HepG2 (cell line): ENCODE results near the gene FCHSD1. TPM values are rescaled to one million over a fixed set of nuclear protein-coding genes. Genes with fewer than 3 reads are reported as not detected.

ENCODE experiments used
- ESRRA ChIP-seq: sonication (generic); formaldehyde crosslinking; IDR thresholded peaks from 2 replicates; pipeline ENCODE4 v1.5.1; 2020; ENCODE audit warnings: mild to moderate bottlenecking, low read depth, missing genetic modification reagents
- FOSL2 ChIP-seq: sonication (generic); formaldehyde crosslinking; IDR thresholded peaks from 2 replicates; pipeline ENCODE4 v1.4.0; 2020; ENCODE audit warnings: missing genetic modification reagents
- HMG20B ChIP-seq: conservative IDR thresholded peaks from 2 replicates; pipeline ENCODE4 v1.6.1; 2016; ENCODE audit warnings: missing genetic modification reagents, missing compliant biosample characterization
- KLF11 ChIP-seq: IDR thresholded peaks from 2 replicates; pipeline ENCODE4 v1.6.1; 2016; ENCODE audit warnings: missing compliant biosample characterization
- KLF15 ChIP-seq: sonication (generic); formaldehyde crosslinking; IDR thresholded peaks from 2 replicates; pipeline ENCODE4 v1.8.1; 2023; ENCODE audit warnings: borderline replicate concordance, mild to moderate bottlenecking, inconsistent platforms, missing genetic modification reagents, mixed read lengths
- KMT2A ChIP-seq: sonication (generic); formaldehyde crosslinking; IDR thresholded peaks from 2 replicates; pipeline ENCODE4 v1.4.0; 2020; ENCODE audit warnings: missing genetic modification reagents
- MIER2 ChIP-seq: IDR thresholded peaks from 2 replicates; pipeline ENCODE4 v1.6.1; 2016; ENCODE audit warnings: missing biosample characterization, missing genetic modification reagents
- RFX1 ChIP-seq: fragments of 450-650 bp; IDR thresholded peaks from 2 replicates; pipeline ENCODE4 v1.6.1; 2017
- ZBTB38 ChIP-seq: sonication (generic); formaldehyde crosslinking; IDR thresholded peaks from 2 replicates; pipeline ENCODE4 v1.5.1; 2020; ENCODE audit warnings: mild to moderate bottlenecking, missing genetic modification reagents
- ZHX2 ChIP-seq, 2 experiments: sonication (generic) in 1 of 2; formaldehyde crosslinking in 1 of 2; IDR thresholded peaks; 2 replicates each; pipeline versions ENCODE4 v1.6.1 to v1.9.0; 2014 to 2022; ENCODE audit warnings: antibody characterized with exemption in 1 of 2, borderline replicate concordance in 1 of 2, inconsistent platforms in 1 of 2, low read depth in 1 of 2, missing genetic modification reagents in 1 of 2
- ZNF235 ChIP-seq: sonication (generic); formaldehyde crosslinking; IDR thresholded peaks from 2 replicates; pipeline ENCODE4 v1.8.1; 2023; ENCODE audit warnings: mild to moderate bottlenecking, missing genetic modification reagents, borderline replicate concordance
- ZNF446 ChIP-seq: sonication (generic); formaldehyde crosslinking; IDR thresholded peaks from 2 replicates; pipeline ENCODE4 v1.5.0; 2020; ENCODE audit warnings: mild to moderate bottlenecking, missing genetic modification reagents
- ZNF672 ChIP-seq: sonication (generic); formaldehyde crosslinking; IDR thresholded peaks from 2 replicates; pipeline ENCODE4 v1.8.1; 2022; ENCODE audit warnings: missing genetic modification reagents
- ZNF740 ChIP-seq: sonication (generic); formaldehyde crosslinking; IDR thresholded peaks from 2 replicates; pipeline ENCODE4 v1.4.0; 2020; ENCODE audit warnings: missing genetic modification reagents
- ZNF784 ChIP-seq: sonication (generic); formaldehyde crosslinking; IDR thresholded peaks from 2 replicates; pipeline ENCODE4 v1.5.1; 2020; ENCODE audit warnings: missing genetic modification reagents, mild to moderate bottlenecking, borderline replicate concordance
- polyA plus RNA-seq, 8 experiments: library from polyadenylated mRNA; depleted of rRNA in 3 of 8; stranded (reverse) in 7 of 8; unstranded in 1 of 8; fragments of >200 nt; fragmentation: Illumina TruSeq in 4 of 8; extraction: Trizol in 4 of 8; gene quantifications; 2 replicates each; pipeline versions ENCODE4 v1.2.1 to v1.2.3, GENCODE V29; 2011 to 2016; ENCODE audit warnings: low read depth in 4 of 8, missing spikeins in 1 of 8, mixed read lengths in 1 of 8; ENCODE audit not compliant: insufficient read depth in 1 of 8
- total RNA-seq, 5 experiments: library from RNA; depleted of rRNA; stranded (reverse); fragments of >200 nt; fragmentation: Illumina TruSeq; extraction: Trizol; gene quantifications; 2 replicates each; pipeline ENCODE4 v1.2.3, GENCODE V29; 2016; ENCODE audit warnings: low read depth in 1 of 5
- TF ChIP-seq, protein P1 (sequence below): sonication (generic); formaldehyde crosslinking; IDR thresholded peaks from 2 replicates; pipeline ENCODE4 v1.4.0; 2020; ENCODE audit warnings: missing genetic modification reagents
- TF ChIP-seq, protein P2 (sequence below): sonication (generic); IDR thresholded peaks from 2 replicates; pipeline ENCODE4 v1.6.1; 2016; ENCODE audit warnings: low read depth, borderline replicate concordance
- TF ChIP-seq, protein P3 (sequence below), 2 experiments: fragments of 450-650 bp in 1 of 2; sonication (generic) in 1 of 2; formaldehyde crosslinking; IDR thresholded peaks; 2 replicates each; pipeline versions ENCODE4 v1.5.0 to v1.8.0; 2020 to 2022; ENCODE audit warnings: mild to moderate bottlenecking in 1 of 2, missing genetic modification reagents in 1 of 2

The FCHSD1 gene
- total and polyA plus RNA-seq, 2 of the 13 experiments (the other 11 are each of a cell fraction or from before 2014, with no cell fraction given), result 5.5 to 15.4 TPM

GRCh38 chr5:141637123-141637766 lies 14.0 kb downstream of the FCHSD1 start (continued):
- TF ChIP-seq ZBTB38 (no peak), KLF11 (CRISPR knock-in tag) (no peak), KMT2A (0 out of 2 replicates have a peak, but pooled peaks have one; percentile 29), ZNF784 (CRISPR knock-in tag) (0 out of 2 replicates have a peak, but pooled peaks have one; percentile 48), ZHX2 (IDR thresholded peaks at IDR 0.05; ENCODE audit: low read depth) (no peak), ZHX2 (CRISPR knock-in tag; IDR thresholded peaks at IDR 0.05; ENCODE audit: borderline replicate concordance) (no peak), RFX1 (no peak), ZNF672 (CRISPR knock-in tag) (0 out of 2 replicates have a peak, but pooled peaks have one; percentile 55), ZNF235 (peak; percentile 67; the same call in 1 of the 2 replicates), FOSL2 (peak; percentile 8; the same call in 1 of the 2 replicates), MIER2 (CRISPR knock-in tag) (no peak), ZNF740 (CRISPR knock-in tag) (no peak), ZNF446 (CRISPR knock-in tag) (peak; percentile 30; the same call in 1 of the 2 replicates), ESRRA (CRISPR knock-in tag) (no peak), KLF15 (0 out of 2 replicates have a peak, but pooled peaks have one; percentile 12), HMG20B (CRISPR knock-in tag) (no peak)
- TF ChIP-seq, protein P1, sequence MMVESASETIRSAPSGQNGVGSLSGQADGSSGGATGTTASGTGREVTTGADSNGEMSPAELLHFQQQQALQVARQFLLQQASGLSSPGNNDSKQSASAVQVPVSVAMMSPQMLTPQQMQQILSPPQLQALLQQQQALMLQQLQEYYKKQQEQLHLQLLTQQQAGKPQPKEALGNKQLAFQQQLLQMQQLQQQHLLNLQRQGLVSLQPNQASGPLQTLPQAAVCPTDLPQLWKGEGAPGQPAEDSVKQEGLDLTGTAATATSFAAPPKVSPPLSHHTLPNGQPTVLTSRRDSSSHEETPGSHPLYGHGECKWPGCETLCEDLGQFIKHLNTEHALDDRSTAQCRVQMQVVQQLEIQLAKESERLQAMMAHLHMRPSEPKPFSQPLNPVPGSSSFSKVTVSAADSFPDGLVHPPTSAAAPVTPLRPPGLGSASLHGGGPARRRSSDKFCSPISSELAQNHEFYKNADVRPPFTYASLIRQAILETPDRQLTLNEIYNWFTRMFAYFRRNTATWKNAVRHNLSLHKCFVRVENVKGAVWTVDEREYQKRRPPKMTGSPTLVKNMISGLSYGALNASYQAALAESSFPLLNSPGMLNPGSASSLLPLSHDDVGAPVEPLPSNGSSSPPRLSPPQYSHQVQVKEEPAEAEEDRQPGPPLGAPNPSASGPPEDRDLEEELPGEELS (CRISPR knock-in tag), result no peak
- TF ChIP-seq, protein P2, sequence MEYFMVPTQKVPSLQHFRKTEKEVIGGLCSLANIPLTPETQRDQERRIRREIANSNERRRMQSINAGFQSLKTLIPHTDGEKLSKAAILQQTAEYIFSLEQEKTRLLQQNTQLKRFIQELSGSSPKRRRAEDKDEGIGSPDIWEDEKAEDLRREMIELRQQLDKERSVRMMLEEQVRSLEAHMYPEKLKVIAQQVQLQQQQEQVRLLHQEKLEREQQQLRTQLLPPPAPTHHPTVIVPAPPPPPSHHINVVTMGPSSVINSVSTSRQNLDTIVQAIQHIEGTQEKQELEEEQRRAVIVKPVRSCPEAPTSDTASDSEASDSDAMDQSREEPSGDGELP, result no peak
- TF ChIP-seq, protein P3, sequence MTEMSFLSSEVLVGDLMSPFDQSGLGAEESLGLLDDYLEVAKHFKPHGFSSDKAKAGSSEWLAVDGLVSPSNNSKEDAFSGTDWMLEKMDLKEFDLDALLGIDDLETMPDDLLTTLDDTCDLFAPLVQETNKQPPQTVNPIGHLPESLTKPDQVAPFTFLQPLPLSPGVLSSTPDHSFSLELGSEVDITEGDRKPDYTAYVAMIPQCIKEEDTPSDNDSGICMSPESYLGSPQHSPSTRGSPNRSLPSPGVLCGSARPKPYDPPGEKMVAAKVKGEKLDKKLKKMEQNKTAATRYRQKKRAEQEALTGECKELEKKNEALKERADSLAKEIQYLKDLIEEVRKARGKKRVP (CRISPR knock-in tag; IDR thresholded peaks at IDR 0.05), result peak in 1 of 2 experiments; percentile 59; a peak in 1 of 4 replicates
